ENCODE results near the gene CNOT3.
A peak's percentile ranks its signal among the peaks of the same experiment; 100 is the strongest.

DNA sequence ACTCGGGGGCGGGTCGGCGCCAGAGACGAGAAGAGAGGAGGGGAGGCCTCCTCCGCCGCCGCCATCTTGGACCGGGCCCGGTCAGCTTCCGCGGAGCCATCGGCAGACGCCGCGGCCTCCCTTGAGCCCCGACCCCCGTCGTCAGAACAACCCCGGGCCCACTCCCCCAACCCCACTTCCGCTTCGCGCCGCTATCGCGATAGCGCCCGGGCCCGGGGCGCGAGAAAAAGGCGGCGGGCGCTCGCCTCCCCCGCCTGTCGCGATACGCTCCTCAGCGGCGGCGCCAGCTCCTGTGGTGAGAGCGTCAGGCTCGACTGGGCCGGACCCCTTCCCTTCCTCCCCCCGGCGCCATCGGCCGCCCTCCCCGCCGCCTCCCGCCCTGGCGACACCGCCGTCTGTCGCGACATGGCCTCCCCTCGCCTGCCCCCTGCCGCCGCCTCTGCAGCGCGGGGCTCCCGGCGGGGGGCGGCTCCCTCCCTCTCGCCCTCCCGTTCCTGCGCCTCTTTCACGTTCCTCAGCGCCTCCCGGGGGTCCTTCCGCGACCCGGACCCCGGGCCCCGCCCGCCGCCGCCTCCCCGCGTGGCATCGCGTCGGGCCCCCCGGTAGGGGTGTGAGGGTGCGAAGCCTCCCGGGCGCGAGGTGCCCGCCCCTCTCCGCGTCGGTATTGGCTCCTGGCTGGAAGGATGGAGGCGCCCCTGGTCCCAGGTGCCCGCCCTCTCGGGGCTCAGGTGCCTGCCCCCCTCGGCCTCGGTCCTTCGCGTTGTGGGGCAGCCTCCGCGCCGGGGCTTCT, at the start of gene CNOT3:
- TF ChIP-seq POLR2A (IDR thresholded peaks at IDR 0.05) (peak in 1 of 2 donors; percentile 88), CTCF (IDR thresholded peaks at IDR 0.05) (no peak)
